ENCODE measurements around the gene TAAR9. TPM values are rescaled to one million over a fixed set of nuclear protein-coding genes. Genes with fewer than 3 reads are reported as not detected.

Gene TAAR9
- total RNA-seq, 1 experiment from 2014 or later, result not detected

GRCh38 chr6:132490478-132491204 is 47.4 kb upstream of the TAAR9 start:
- intact Hi-C loops (cut with micrococcal nuclease; ENCODE audit: unreplicated experiment), result no loop called here
- no peak for DNase-seq
- no peaks in the 10 kb centered on the region for H3K4me1 ChIP-seq
- no peaks in the 10 kb centered on the region for H3K4me1 Mint-ChIP-seq (ENCODE audit: low read depth, unreplicated experiment)
- no TSS peak for BruUV-seq (replicated peaks)
- no peak for TF ChIP-seq CTCF (IDR thresholded peaks at IDR 0.05; ENCODE audit: insufficient read depth in 1 of 2, low read depth in 1 of 2, low read length in 1 of 2, severe bottlenecking in 1 of 2, unreplicated experiment in 1 of 2)
- H3K4me3 ChIP-seq (ENCODE audit: low read depth, low read length), result no peak overlapping the region
- H3K27me3 ChIP-seq (replicated peaks; ENCODE audit: control insufficient read depth, insufficient read depth, low read length), result no peaks in the 10 kb centered on the region
- ChIA-PET CTCF (no interaction called here), POLR2A (no interaction called here)
- H3K36me3 Mint-ChIP-seq (ENCODE audit: insufficient read depth, unreplicated experiment), result peaks cover 13% of the 10 kb centered on the region
- no peak overlapping the region for H3K4me3 Mint-ChIP-seq (ENCODE audit: unreplicated experiment)
- H3K36me3 ChIP-seq (ENCODE audit: control insufficient read depth, insufficient read depth, low read length), result no peaks in the 10 kb centered on the region
- H3K27ac Mint-ChIP-seq (ENCODE audit: unreplicated experiment), result no peak overlapping the region
- H3K27me3 Mint-ChIP-seq (ENCODE audit: insufficient read depth, unreplicated experiment), result no peaks in the 10 kb centered on the region
- H3K9me3 ChIP-seq, result no peaks in the 10 kb centered on the region
- no peaks in the 10 kb centered on the region for H3K9me3 Mint-ChIP-seq (ENCODE audit: unreplicated experiment)

GRCh38 chr6:132491303-132491702 is 46.8 kb upstream of the TAAR9 start:
- Histone ChIP-seq H3K4me3 (ENCODE audit: low read depth, low read length) (no peak overlapping the region), H3K4me1 (no peaks in the 10 kb centered on the region), H3K36me3 (ENCODE audit: control insufficient read depth, insufficient read depth, low read length) (no peaks in the 10 kb centered on the region), H3K27me3 (replicated peaks; ENCODE audit: control insufficient read depth, insufficient read depth, low read length) (no peaks in the 10 kb centered on the region), H3K9me3 (no peaks in the 10 kb centered on the region)
- BruUV-seq (replicated peaks), result no TSS peak
- ChIA-PET POLR2A (no interaction called here), CTCF (no interaction called here)
- no peak for DNase-seq
- Mint-ChIP-seq H3K4me3 (ENCODE audit: unreplicated experiment) (no peak overlapping the region), H3K4me1 (ENCODE audit: low read depth, unreplicated experiment) (no peaks in the 10 kb centered on the region), H3K27ac (ENCODE audit: unreplicated experiment) (no peak overlapping the region), H3K9me3 (ENCODE audit: unreplicated experiment) (no peaks in the 10 kb centered on the region), H3K36me3 (ENCODE audit: insufficient read depth, unreplicated experiment) (peaks cover 13% of the 10 kb centered on the region), H3K27me3 (ENCODE audit: insufficient read depth, unreplicated experiment) (no peaks in the 10 kb centered on the region)
- intact Hi-C loops (cut with micrococcal nuclease; ENCODE audit: unreplicated experiment), result no loop called here
- TF ChIP-seq CTCF (IDR thresholded peaks at IDR 0.05; ENCODE audit: insufficient read depth in 1 of 2, low read depth in 1 of 2, low read length in 1 of 2, severe bottlenecking in 1 of 2, unreplicated experiment in 1 of 2), result no peak

GRCh38 chr6:132491881-132492280 is 46.2 kb upstream of the TAAR9 start:
- H3K4me3 ChIP-seq (ENCODE audit: low read depth, low read length), result no peak overlapping the region
- BruUV-seq (replicated peaks), result no TSS peak
- intact Hi-C loops (cut with micrococcal nuclease; ENCODE audit: unreplicated experiment), result no loop called here
- peaks cover 13% of the 10 kb centered on the region for H3K36me3 Mint-ChIP-seq (ENCODE audit: insufficient read depth, unreplicated experiment)
- H3K9me3 ChIP-seq, result no peaks in the 10 kb centered on the region
- no peak overlapping the region for H3K4me3 Mint-ChIP-seq (ENCODE audit: unreplicated experiment)
- ChIA-PET CTCF (no interaction called here), POLR2A (no interaction called here)
- no peak for TF ChIP-seq CTCF (IDR thresholded peaks at IDR 0.05; ENCODE audit: insufficient read depth in 1 of 2, low read depth in 1 of 2, low read length in 1 of 2, severe bottlenecking in 1 of 2, unreplicated experiment in 1 of 2)
- DNase-seq, result no peak
- no peaks in the 10 kb centered on the region for H3K4me1 Mint-ChIP-seq (ENCODE audit: low read depth, unreplicated experiment)
- no peaks in the 10 kb centered on the region for H3K4me1 ChIP-seq
- no peaks in the 10 kb centered on the region for H3K27me3 Mint-ChIP-seq (ENCODE audit: insufficient read depth, unreplicated experiment)
- no peaks in the 10 kb centered on the region for H3K9me3 Mint-ChIP-seq (ENCODE audit: unreplicated experiment)
- no peaks in the 10 kb centered on the region for H3K36me3 ChIP-seq (ENCODE audit: control insufficient read depth, insufficient read depth, low read length)
- H3K27ac Mint-ChIP-seq (ENCODE audit: unreplicated experiment), result no peak overlapping the region
- H3K27me3 ChIP-seq (replicated peaks; ENCODE audit: control insufficient read depth, insufficient read depth, low read length), result no peaks in the 10 kb centered on the region

Data from Caco-2 (cell line).